Small intestine (tissue), 7 donors: ENCODE measurements around the gene APOE. TPM values are rescaled to one million over a fixed set of nuclear protein-coding genes. Genes with fewer than 3 reads are reported as not detected.
"Not testable (repeated sequence)": the region's sequence is repeated elsewhere in the genome, so short reads cannot be mapped to it uniquely, and the experiment has no call there.

Experiments used
- DNase-seq, 2 donors: peaks; one replicate each; pipeline versions ENCODE4 v3.0.0 to v3.0.0-alpha.2; 2013
- FAIRE-seq: peaks from 2 replicates; lab custom pipeline; 2012; peaks lifted over from hg19 to GRCh38; lab: Jason Lieb, UNC
- H3K27ac ChIP-seq, 3 donors: one replicate each; pipeline ENCODE4 v1.5.1; 2013; ENCODE audit warnings: low read length in 2 of 3, mild to moderate bottlenecking in 2 of 3, control low read depth in 1 of 3, inconsistent platforms in 1 of 3, low read depth in 1 of 3, moderate library complexity in 1 of 3
- H3K27me3 ChIP-seq, 3 donors: one replicate each; pipeline ENCODE4 v1.6.1; 2013; ENCODE audit warnings: low read length in 3 of 3, inconsistent platforms in 1 of 3; ENCODE audit not compliant: control insufficient read depth in 3 of 3, insufficient read depth in 3 of 3
- H3K36me3 ChIP-seq, 3 donors: one replicate each; pipeline ENCODE4 v1.6.1; 2013; ENCODE audit warnings: low read length in 3 of 3, inconsistent platforms in 1 of 3, low read depth in 1 of 3, mild to moderate bottlenecking in 1 of 3, moderate library complexity in 1 of 3; ENCODE audit not compliant: control insufficient read depth in 3 of 3, insufficient read depth in 2 of 3
- H3K4me1 ChIP-seq, 3 donors: one replicate each; pipeline ENCODE4 v1.6.1; 2013; ENCODE audit warnings: low read length in 2 of 3, inconsistent platforms in 1 of 3, low read depth in 1 of 3, mild to moderate bottlenecking in 1 of 3, moderate library complexity in 1 of 3; ENCODE audit not compliant: control insufficient read depth in 3 of 3, insufficient read depth in 2 of 3
- H3K4me3 ChIP-seq, 3 donors: one replicate each; pipeline ENCODE4 v1.5.1; 2013; ENCODE audit warnings: low read length in 3 of 3, control low read depth in 1 of 3, inconsistent platforms in 1 of 3, low read depth in 1 of 3, mild to moderate bottlenecking in 1 of 3, moderate library complexity in 1 of 3
- H3K9me3 ChIP-seq, 2 donors: one replicate each; pipeline ENCODE4 v1.6.1; 2013; ENCODE audit warnings: low read depth in 1 of 2, low read length in 1 of 2; ENCODE audit not compliant: control insufficient read depth in 2 of 2, insufficient read depth in 1 of 2
- WGBS, 3 donors: extraction: QIAGEN DNeasy Blood & Tissue Kit; methylation state at CpG; one replicate each; pipeline ENCODE4 v1.1.7; 2013; 5-methylcytosine and 5-hydroxymethylcytosine counted together
- polyA plus RNA-seq, 4 donors: library from polyadenylated mRNA; stranded (reverse) in 3 of 4; unstranded in 1 of 4; fragments of 200-250 nt in 3 of 4; fragments of 120-200 nt in 1 of 4; gene quantifications; one replicate each; pipeline versions ENCODE4 v1.2.1 to v1.2.3, GENCODE V29; 2013
- donor health status: healthy with polysubstance abuse.
- donor health status: control.
- donor health status: control.
- donor health status: Bipolar disorder and iron deficiency.
- donor health status: healthy.

APOE gene
- polyA plus RNA-seq, 4 donors = 14.1 to 201 (median 122) TPM

DNA sequence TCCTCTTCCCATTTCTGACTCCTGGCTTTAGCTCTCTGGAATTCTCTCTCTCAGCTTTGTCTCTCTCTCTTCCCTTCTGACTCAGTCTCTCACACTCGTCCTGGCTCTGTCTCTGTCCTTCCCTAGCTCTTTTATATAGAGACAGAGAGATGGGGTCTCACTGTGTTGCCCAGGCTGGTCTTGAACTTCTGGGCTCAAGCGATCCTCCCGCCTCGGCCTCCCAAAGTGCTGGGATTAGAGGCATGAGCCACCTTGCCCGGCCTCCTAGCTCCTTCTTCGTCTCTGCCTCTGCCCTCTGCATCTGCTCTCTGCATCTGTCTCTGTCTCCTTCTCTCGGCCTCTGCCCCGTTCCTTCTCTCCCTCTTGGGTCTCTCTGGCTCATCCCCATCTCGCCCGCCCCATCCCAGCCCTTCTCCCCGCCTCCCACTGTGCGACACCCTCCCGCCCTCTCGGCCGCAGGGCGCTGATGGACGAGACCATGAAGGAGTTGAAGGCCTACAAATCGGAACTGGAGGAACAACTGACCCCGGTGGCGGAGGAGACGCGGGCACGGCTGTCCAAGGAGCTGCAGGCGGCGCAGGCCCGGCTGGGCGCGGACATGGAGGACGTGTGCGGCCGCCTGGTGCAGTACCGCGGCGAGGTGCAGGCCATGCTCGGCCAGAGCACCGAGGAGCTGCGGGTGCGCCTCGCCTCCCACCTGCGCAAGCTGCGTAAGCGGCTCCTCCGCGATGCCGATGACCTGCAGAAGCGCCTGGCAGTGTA, 2.7 kb downstream of the APOE start:
- Histone ChIP-seq H3K36me3 (peaks cover 0 to 7% (median 0%) of the 10 kb centered on the region in 3 donors), H3K4me1 (peaks cover 0 to 22% (median 0%) of the 10 kb centered on the region in 3 donors), H3K9me3 (no peaks in the 10 kb centered on the region), H3K27ac (no peak overlapping the region), H3K27me3 (peaks cover 0 to 5% (median 5%) of the 10 kb centered on the region in 3 donors), H3K4me3 (no peak overlapping the region)
- whole genome bisulfite sequencing, 3 donors = 94 to 95% (median 94%) methylated on average over 45 to 46 of the region's 46 CpGs
- FAIRE-seq = no peak
- DNase-seq = no peak

DNA sequence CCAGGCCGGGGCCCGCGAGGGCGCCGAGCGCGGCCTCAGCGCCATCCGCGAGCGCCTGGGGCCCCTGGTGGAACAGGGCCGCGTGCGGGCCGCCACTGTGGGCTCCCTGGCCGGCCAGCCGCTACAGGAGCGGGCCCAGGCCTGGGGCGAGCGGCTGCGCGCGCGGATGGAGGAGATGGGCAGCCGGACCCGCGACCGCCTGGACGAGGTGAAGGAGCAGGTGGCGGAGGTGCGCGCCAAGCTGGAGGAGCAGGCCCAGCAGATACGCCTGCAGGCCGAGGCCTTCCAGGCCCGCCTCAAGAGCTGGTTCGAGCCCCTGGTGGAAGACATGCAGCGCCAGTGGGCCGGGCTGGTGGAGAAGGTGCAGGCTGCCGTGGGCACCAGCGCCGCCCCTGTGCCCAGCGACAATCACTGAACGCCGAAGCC, 3.3 kb downstream of the APOE start:
- FAIRE-seq = no peak
- Histone ChIP-seq H3K4me3 (no peak overlapping the region), H3K27ac (no peak overlapping the region), H3K36me3 (peaks cover 0 to 3% (median 0%) of the 10 kb centered on the region in 3 donors), H3K27me3 (peaks cover 0 to 5% (median 5%) of the 10 kb centered on the region in 3 donors), H3K4me1 (peaks cover 0 to 21% (median 0%) of the 10 kb centered on the region in 3 donors), H3K9me3 (no peaks in the 10 kb centered on the region)
- no peak for DNase-seq
- WGBS, 3 donors = 94 to 96% (median 96%) methylated on average over 32 to 44 of the region's 44 CpGs

DNA sequence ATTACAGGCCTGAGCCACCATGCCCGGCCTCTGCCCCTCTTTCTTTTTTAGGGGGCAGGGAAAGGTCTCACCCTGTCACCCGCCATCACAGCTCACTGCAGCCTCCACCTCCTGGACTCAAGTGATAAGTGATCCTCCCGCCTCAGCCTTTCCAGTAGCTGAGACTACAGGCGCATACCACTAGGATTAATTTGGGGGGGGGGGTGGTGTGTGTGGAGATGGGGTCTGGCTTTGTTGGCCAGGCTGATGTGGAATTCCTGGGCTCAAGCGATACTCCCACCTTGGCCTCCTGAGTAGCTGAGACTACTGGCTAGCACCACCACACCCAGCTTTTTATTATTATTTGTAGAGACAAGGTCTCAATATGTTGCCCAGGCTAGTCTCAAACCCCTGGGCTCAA, 4.2 kb downstream of the APOE start:
- H3K9me3 ChIP-seq = no peaks in the 10 kb centered on the region
- H3K27me3 ChIP-seq = peaks cover 0 to 5% (median 5%) of the 10 kb centered on the region in 3 donors
- DNase-seq = no peak
- H3K27ac ChIP-seq = no peak overlapping the region
- H3K4me1 ChIP-seq = peaks cover 2 to 29% (median 3%) of the 10 kb centered on the region in 3 donors
- 90% methylated on average over 5 of the region's 5 CpGs for WGBS, 3 donors
- peaks cover 0 to 3% (median 0%) of the 10 kb centered on the region in 3 donors for H3K36me3 ChIP-seq
- FAIRE-seq = no peak
- H3K4me3 ChIP-seq = no peak overlapping the region

DNA sequence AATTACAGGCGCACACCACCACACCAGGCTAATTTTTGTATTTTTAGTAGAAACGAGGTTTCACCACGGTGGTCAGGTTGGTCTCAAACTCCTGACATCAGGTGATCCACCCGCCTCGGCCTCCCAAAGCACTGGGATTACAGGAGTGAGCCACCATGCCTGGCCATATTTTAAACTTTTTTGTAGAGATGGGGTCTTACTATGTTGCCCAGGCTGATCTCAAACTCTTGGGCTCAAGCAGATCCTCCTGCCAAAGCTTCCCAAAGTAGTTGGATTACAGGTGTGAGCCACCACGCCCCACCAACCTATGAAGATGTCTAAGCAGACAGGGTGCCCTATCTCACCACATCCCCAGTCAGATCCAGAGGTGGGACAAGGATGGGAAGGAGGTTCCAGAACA, 6.3 kb downstream of the APOE start:
- not testable (repeated sequence) for DNase-seq, H3K4me3 ChIP-seq, H3K36me3 ChIP-seq, FAIRE-seq, H3K27me3 ChIP-seq, H3K27ac ChIP-seq, H3K9me3 ChIP-seq
- peaks cover 2 to 13% (median 3%) of the 10 kb centered on the region in 3 donors for H3K4me1 ChIP-seq
- 84 to 89% (median 88%) methylated on average over 6 of the region's 6 CpGs for WGBS, 3 donors

DNA sequence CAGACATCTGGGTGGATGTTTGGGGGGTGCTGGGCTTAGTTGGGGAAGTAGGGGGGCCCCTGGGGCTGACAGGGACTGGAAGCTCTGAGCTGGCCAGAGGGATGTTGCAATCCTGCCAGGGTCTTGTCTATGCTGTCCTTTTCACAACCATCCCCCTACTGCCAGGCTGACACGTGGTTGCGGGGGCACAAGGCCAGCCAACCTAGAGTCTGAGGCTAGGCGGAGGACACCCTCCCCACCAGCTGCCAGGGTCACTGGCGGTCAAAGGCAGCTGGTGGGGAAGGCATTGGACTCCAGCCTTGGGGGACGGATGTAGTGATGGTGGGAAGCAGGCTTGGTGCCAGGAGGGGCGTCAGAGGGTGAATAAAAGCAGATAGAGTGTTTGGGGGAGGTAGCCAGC, 7.3 kb downstream of the APOE start:
- peaks cover 0 to 3% (median 0%) of the 10 kb centered on the region in 3 donors for H3K36me3 ChIP-seq
- no peak overlapping the region for H3K27ac ChIP-seq
- H3K4me1 ChIP-seq = peaks cover 2 to 13% (median 3%) of the 10 kb centered on the region in 3 donors
- H3K4me3 ChIP-seq = no peak overlapping the region
- FAIRE-seq (no peak), DNase-seq (no peak)
- H3K9me3 ChIP-seq = no peaks in the 10 kb centered on the region
- H3K27me3 ChIP-seq = no peaks in the 10 kb centered on the region
- 57 to 71% (median 61%) methylated on average over 6 of the region's 6 CpGs for WGBS, 3 donors

DNA sequence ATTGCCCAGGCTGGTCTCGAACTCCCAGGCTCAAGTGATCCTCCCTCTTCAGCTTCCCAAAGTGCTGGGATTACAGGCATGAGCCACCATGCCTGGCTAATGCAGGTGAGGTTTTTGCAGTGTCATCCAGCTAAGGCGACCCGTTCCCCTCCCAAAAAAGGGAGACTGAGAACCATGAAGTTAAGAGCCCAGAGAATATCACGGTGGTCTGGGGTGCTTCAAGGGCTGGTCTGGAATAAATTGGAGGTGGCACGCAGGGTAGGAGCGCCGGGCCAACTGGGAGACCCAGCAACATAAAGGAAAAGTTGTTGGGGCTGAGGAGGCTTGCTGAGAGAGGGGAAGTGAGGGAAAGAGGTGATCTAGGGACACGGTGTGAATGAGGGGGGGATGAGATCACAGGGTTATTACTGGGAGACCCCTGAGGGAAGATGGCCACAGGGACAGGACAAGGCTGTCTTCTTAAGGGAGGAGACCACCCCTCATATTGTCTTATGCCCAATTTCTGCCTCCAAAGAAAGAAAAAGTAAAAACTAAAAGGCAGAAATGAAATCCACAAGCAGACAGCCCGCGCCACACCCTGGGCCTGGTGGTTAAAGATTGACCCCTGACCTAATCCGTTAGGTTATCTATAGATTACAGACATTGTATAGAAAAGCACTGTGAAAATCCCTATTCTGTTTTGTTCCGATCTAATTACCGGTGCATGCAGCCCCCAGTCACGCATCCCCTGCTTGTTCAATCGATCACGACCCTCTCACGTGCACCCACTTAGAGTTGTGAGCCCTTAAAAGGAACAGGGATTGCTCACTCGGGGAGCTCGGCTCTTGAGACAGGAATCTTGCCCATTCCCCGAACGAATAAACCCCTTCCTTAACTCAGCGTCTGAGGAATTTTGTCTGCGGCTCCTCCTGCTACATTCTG, 8.2 kb downstream of the APOE start:
- not testable (repeated sequence) for H3K9me3 ChIP-seq, H3K36me3 ChIP-seq, H3K27me3 ChIP-seq, FAIRE-seq
- peak; percentile 10 to 28 for DNase-seq
- H3K27ac ChIP-seq = peak overlapping the region in 1 of 3 donors; percentile 11
- WGBS, 3 donors = 24 to 48% (median 37%) methylated on average over 23 of the region's 23 CpGs
- H3K4me3 ChIP-seq = peak overlapping the region in 1 of 3 donors; percentile 64
- H3K4me1 ChIP-seq = peaks cover 2 to 13% (median 3%) of the 10 kb centered on the region in 3 donors

DNA sequence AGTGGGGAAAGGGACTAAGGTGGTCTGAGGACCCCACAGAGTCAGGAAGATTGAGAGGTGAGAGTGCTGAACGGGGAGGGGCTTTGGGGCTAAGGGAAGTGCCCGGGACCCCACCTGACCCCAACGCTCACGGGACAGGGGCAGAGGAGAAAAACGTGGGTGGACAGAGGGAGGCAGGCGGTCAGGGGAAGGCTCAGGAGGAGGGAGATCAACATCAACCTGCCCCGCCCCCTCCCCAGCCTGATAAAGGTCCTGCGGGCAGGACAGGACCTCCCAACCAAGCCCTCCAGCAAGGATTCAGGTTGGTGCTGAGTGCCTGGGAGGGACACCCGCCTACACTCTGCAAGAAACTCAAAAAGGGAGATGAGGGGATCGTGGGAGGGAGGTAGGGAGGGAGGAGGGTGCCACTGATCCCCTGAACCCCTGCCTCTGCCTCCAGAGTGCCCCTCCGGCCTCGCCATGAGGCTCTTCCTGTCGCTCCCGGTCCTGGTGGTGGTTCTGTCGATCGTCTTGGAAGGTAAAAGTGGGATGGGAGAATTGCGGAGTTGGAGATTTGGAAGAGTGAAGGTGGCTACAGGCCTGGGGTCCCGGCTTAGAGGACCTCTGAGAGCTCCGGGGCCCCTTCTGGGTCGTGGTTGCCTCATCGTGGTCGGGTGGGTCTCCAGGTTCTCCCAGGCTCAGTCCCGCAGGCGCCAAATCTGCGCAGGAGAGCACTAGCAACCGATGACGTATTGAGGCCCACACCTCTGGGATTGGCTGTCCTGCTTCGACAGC, 9.0 kb downstream of the APOE start, which contains the start of gene APOC1:
Gene APOC1, plus strand, starts transcription at position 176 of the 774 bp plus-strand sequence. Its CDS starts 284 bp downstream, at position 460.
- H3K27me3 ChIP-seq, FAIRE-seq, H3K9me3 ChIP-seq, H3K36me3 ChIP-seq: not testable (repeated sequence)
- WGBS, 3 donors = 2 to 6% (median 3%) methylated on average over 25 to 28 of the region's 28 CpGs
- Histone ChIP-seq H3K4me3 (peak within 1 kb of the TSS in 2 of 3 donors; percentile 24 to 64), H3K4me1 (peaks cover 2 to 13% (median 3%) of the 10 kb centered on the region in 3 donors), H3K27ac (peak within 1 kb of the TSS in 1 of 3 donors; percentile 11)
- peak; percentile 82 to 94 for DNase-seq
